HL-60 (cell line): ENCODE results near the gene CSF2RB.

Source experiments
- DNase-seq, 2 experiments: peaks; one replicate each; pipeline ENCODE4 v3.0.0-alpha.2; 2010 to 2020; ENCODE audit warnings: low read depth in 1 of 2, low spot score in 1 of 2
- H3K27ac ChIP-seq: fragments of 250-450 bp; sonication (Bioruptor Pico); replicated peaks from 2 replicates; pipeline ENCODE4 v1.5.1; 2020; ENCODE audit warnings: mild to moderate bottlenecking, moderate library complexity
- H3K27me3 ChIP-seq: fragments of 250-450 bp; sonication (Bioruptor Pico); 2 replicates; pipeline ENCODE4 v1.5.1; 2021; ENCODE audit warnings: mild to moderate bottlenecking, moderate library complexity; ENCODE audit not compliant: insufficient read depth, poor library complexity, severe bottlenecking
- H3K4me3 ChIP-seq: replicated peaks from 2 replicates; pipeline ENCODE4 v1.5.1; 2011; ENCODE audit warnings: mild to moderate bottlenecking, control low read depth, low read length; ENCODE audit not compliant: insufficient read depth
- GABPA ChIP-seq: IDR thresholded peaks from 2 replicates; pipeline ENCODE4 v1.6.1; 2012; ENCODE audit warnings: low read depth
- POLR2AphosphoS5 ChIP-seq: IDR thresholded peaks from 2 replicates; pipeline ENCODE4 v1.6.1; 2012; ENCODE audit warnings: low read depth
- REST ChIP-seq: IDR thresholded peaks from 2 replicates; pipeline ENCODE4 v1.6.1; 2012; ENCODE audit warnings: low read depth; ENCODE audit not compliant: insufficient replicate concordance
- SPI1 ChIP-seq: IDR thresholded peaks from 2 replicates; pipeline ENCODE4 v1.6.1; 2012; ENCODE audit warnings: low read depth, mild to moderate bottlenecking, borderline replicate concordance
- TF ChIP-seq, protein P1 (sequence below): IDR thresholded peaks from one replicate; pipeline ENCODE4 v1.5.1; 2011; ENCODE audit warnings: low read length, control low read depth, inconsistent platforms; ENCODE audit not compliant: insufficient read depth

Gene CSF2RB

GRCh38 chr22:36910461-36910860, 3.0 kb upstream of the CSF2RB start:
- no peak for DNase-seq
- H3K27me3 ChIP-seq: no peaks in the 10 kb centered on the region
- H3K4me3 ChIP-seq: no peak overlapping the region
- no peak overlapping the region for H3K27ac ChIP-seq
- TF ChIP-seq POLR2AphosphoS5 (no peak), SPI1 (no peak), REST (no peak), GABPA (no peak)
- TF ChIP-seq, protein P1, sequence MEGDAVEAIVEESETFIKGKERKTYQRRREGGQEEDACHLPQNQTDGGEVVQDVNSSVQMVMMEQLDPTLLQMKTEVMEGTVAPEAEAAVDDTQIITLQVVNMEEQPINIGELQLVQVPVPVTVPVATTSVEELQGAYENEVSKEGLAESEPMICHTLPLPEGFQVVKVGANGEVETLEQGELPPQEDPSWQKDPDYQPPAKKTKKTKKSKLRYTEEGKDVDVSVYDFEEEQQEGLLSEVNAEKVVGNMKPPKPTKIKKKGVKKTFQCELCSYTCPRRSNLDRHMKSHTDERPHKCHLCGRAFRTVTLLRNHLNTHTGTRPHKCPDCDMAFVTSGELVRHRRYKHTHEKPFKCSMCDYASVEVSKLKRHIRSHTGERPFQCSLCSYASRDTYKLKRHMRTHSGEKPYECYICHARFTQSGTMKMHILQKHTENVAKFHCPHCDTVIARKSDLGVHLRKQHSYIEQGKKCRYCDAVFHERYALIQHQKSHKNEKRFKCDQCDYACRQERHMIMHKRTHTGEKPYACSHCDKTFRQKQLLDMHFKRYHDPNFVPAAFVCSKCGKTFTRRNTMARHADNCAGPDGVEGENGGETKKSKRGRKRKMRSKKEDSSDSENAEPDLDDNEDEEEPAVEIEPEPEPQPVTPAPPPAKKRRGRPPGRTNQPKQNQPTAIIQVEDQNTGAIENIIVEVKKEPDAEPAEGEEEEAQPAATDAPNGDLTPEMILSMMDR: no peak

DNA sequence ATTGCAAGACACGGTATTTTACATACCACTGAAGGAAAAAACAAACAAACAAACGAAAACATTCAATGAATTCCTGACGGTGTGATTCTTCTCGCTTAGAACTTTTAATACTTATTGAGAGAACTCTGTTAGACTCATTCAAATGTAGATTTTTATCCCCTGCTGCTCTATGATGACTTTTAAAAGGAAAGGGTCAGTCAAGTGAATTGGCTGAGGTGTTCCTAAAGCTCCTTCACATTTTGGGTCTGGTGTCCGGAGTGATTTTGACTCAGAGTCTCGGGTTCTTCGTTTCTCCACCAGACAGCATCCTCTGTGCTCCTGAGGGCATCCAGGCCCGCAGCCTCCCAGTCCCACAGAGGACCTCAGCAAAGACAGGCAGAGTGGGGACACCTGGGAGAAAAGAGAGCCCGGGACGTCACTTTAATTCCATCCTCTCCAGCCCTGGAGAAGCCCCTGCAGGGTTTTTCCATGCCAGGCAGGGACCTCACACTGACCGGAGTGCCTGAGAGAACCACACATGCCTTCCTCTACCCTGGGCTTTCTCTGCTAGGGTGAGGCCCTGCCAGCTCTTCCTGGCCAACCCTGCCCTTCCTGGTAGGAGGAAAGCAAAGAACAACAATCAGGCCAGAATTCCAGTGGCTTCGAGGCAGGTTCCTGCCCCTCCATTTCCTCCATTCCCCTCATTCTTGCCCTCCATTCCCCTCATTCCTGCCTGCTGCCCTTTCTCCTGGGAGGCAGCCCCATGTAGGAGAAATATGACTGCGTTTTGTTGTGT, 1.4 kb upstream of the CSF2RB start:
- DNase-seq: no peak
- Histone ChIP-seq H3K27me3 (no peaks in the 10 kb centered on the region), H3K27ac (no peak overlapping the region; the same call in 1 of the 2 replicates), H3K4me3 (no peak overlapping the region)
- TF ChIP-seq REST: no peak

DNA sequence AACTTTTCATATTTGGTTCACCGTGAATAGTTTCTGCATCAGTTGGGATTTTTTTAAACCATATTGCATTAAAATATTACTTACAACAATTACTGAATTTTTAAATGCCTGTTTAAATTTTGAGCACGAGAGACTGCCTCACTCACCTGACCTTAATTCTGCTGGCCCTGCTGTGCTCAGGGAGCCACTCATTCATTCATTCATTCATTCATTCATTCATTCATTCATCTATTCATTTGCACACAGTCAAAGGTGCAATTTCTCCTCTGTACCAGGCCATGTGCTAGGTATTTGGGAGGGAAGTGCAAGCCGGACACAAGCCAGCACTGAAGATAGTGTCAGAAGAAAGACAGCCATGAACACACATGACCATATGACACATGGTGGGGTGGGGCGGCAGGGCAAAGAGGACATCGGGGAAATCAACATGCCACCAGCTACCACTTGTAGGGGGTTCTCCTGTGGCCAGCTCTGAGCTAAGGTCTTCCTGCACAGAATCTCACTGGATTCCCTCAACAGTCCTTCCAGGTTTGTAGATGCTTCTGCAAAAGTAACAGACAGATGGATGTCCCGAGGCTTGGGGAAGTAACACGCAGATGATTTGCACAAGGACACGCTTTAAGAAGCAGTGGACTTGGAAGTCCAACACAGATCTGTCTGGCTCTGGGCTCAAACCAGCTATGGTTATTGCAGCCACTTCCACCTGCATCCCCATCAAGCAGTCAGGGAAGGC, 568 bp upstream of the CSF2RB start:
- Histone ChIP-seq H3K27ac (peak overlapping the region; percentile 77), H3K4me3 (no peak overlapping the region), H3K27me3 (no peaks in the 10 kb centered on the region)
- TF ChIP-seq, protein P1: no peak
- TF ChIP-seq POLR2AphosphoS5: 0 out of 2 replicates have a peak, but pooled peaks have one; percentile 7
- no peak for DNase-seq

DNA sequence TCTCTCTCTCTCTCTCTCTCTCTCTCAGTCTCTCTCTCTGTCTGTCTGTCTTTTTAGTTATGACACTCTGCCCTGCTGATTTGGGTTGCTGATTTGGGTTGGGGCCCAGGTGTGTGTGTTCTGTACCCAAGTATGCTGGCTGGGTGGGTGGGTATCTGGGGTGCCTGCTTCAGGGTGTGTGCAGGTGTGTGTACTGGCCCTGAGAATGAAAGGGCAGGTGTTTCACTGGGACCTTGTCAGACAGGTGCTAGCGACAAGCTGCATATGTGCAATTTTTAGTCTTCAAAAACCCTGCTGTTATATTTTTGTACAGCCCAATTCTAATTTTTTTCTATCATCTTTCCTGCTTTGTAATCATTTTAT, 943 bp downstream of the CSF2RB start:
- Histone ChIP-seq H3K27ac (peak overlapping the region; percentile 77), H3K4me3 (peak overlapping the region; percentile 58), H3K27me3 (no peaks in the 10 kb centered on the region)
- no peak for TF ChIP-seq REST
- TF ChIP-seq, protein P1: no peak
- no peak for TF ChIP-seq GABPA
- TF ChIP-seq POLR2AphosphoS5: no peak
- TF ChIP-seq SPI1: no peak
- DNase-seq: no peak
